Upper lobe of left lung (tissue), 6 donors: ENCODE results near the gene SLC35F3. TPM values are rescaled to one million over a fixed set of nuclear protein-coding genes. Genes with fewer than 3 reads are reported as not detected.

Source experiments
- ATAC-seq, 2 donors: fragments of 200-7000 bp; cut with Tn5 transposase; one replicate each; pipeline ENCODE4 v1.9.1; 2022; ENCODE audit warnings: mild to moderate bottlenecking in 2 of 2, moderate library complexity in 2 of 2; ENCODE audit not compliant: low FRiP score in 2 of 2
- DNase-seq, 2 donors: peaks; one replicate each; pipeline ENCODE4 v3.0.0-alpha.2; 2019 to 2020
- H3K27ac ChIP-seq, 4 donors: fragments of 200-600 bp; sonication (generic); one replicate each; pipeline ENCODE4 v1.5.1; 2016 to 2019
- H3K27me3 ChIP-seq, 4 donors: fragments of 200-600 bp; sonication (generic); one replicate each; pipeline ENCODE4 v1.5.1; 2017 to 2019
- H3K36me3 ChIP-seq, 4 donors: fragments of 200-600 bp; sonication (generic); one replicate each; pipeline ENCODE4 v1.5.1; 2016 to 2019
- H3K4me1 ChIP-seq, 4 donors: fragments of 200-600 bp; sonication (generic); one replicate each; pipeline ENCODE4 v1.5.1; 2018 to 2019
- H3K4me3 ChIP-seq, 4 donors: fragments of 200-600 bp; sonication (generic); one replicate each; pipeline ENCODE4 v1.5.1; 2017 to 2019; ENCODE audit warnings: mild to moderate bottlenecking in 2 of 4, moderate library complexity in 1 of 4
- H3K9me3 ChIP-seq, 4 donors: fragments of 200-600 bp; sonication (generic); one replicate each; pipeline ENCODE4 v1.5.1; 2018 to 2019
- CTCF ChIP-seq, 6 experiments: fragments of 450-650 bp in 4 of 6; fragments of 200-600 bp in 2 of 6; sonication (generic) in 2 of 6; IDR thresholded peaks; one replicate each; pipeline ENCODE4 v1.5.1; 2016 to 2019; ENCODE audit warnings: antibody characterized with exemption in 6 of 6
- EP300 ChIP-seq, 4 donors: sonication (generic); formaldehyde crosslinking; IDR thresholded peaks; one replicate each; pipeline ENCODE4 v1.5.1; 2017; ENCODE audit warnings: antibody characterized with exemption in 4 of 4, control low read depth in 2 of 4
- POLR2A ChIP-seq, 4 donors: fragments of 450-650 bp; IDR thresholded peaks; one replicate each; pipeline ENCODE4 v1.5.1; 2016 to 2017; ENCODE audit warnings: antibody characterized with exemption in 4 of 4, mild to moderate bottlenecking in 2 of 4
- POLR2AphosphoS5 ChIP-seq, 2 donors: sonication (generic); formaldehyde crosslinking; IDR thresholded peaks; one replicate each; pipeline ENCODE4 v1.5.1; 2017; ENCODE audit warnings: antibody characterized with exemption in 2 of 2
- WGBS, 2 donors: methylation state at CpG; one replicate each; pipeline ENCODE4 v1.1.5; 2017 to 2018; 5-methylcytosine and 5-hydroxymethylcytosine counted together
- total RNA-seq, 6 donors: library from RNA; depleted of rRNA in 4 of 6; stranded (reverse); fragments of >200 nt in 4 of 6; gene quantifications; one replicate each; pipeline versions ENCODE4 v1.1.0 to v1.2.1, GENCODE V29; 2016 to 2021
- donor health status: DM: no; HTN: no; CAD: no; lungs with moderate emphysema.
- donor health status: DM: no; HTN: yes; CAD: no; lungs with severe emphysema.

Gene SLC35F3
- total RNA-seq, 6 donors from 2014 or later = 0.30 to 1.7 (median 0.40) TPM; not detected in 1

- Histone ChIP-seq H3K9me3 (no peaks in the 10 kb centered on the region), H3K4me3 (no peak overlapping the region), H3K27me3 (peaks cover 0 to 4% (median 0%) of the 10 kb centered on the region in 4 donors), H3K27ac (no peak overlapping the region), H3K4me1 (peaks cover 0 to 15% (median 12%) of the 10 kb centered on the region in 4 donors), H3K36me3 (no peaks in the 10 kb centered on the region)
- 48 to 50% methylated on average over 1 of the region's 1 CpG for WGBS, 2 donors
- no peak for ATAC-seq
- no peak for TF ChIP-seq POLR2AphosphoS5 (IDR thresholded peaks at IDR 0.05)
- no peak for TF ChIP-seq CTCF (IDR thresholded peaks at IDR 0.05)
- TF ChIP-seq EP300 (IDR thresholded peaks at IDR 0.05) = no peak
- TF ChIP-seq POLR2A (IDR thresholded peaks at IDR 0.05) = no peak
- no peak for DNase-seq
Observed at GRCh38 chr1:234310460-234310817, 406.0 kb downstream of the SLC35F3 start.

- DNase-seq = no peak
- H3K27ac ChIP-seq = no peak overlapping the region
- ATAC-seq = no peak
- H3K4me3 ChIP-seq = no peak overlapping the region
- H3K9me3 ChIP-seq = no peaks in the 10 kb centered on the region
- H3K4me1 ChIP-seq = peaks cover 0 to 15% (median 12%) of the 10 kb centered on the region in 4 donors
- no peak for TF ChIP-seq CTCF (IDR thresholded peaks at IDR 0.05)
- TF ChIP-seq EP300 (IDR thresholded peaks at IDR 0.05) = no peak
- TF ChIP-seq POLR2AphosphoS5 (IDR thresholded peaks at IDR 0.05) = no peak
- no peak for TF ChIP-seq POLR2A (IDR thresholded peaks at IDR 0.05)
- peaks cover 0 to 4% (median 0%) of the 10 kb centered on the region in 4 donors for H3K27me3 ChIP-seq
- 89 to 93% methylated on average over 7 of the region's 7 CpGs for WGBS, 2 donors
- no peaks in the 10 kb centered on the region for H3K36me3 ChIP-seq
Observed at GRCh38 chr1:234311414-234311813, 406.9 kb downstream of the SLC35F3 start.

DNA sequence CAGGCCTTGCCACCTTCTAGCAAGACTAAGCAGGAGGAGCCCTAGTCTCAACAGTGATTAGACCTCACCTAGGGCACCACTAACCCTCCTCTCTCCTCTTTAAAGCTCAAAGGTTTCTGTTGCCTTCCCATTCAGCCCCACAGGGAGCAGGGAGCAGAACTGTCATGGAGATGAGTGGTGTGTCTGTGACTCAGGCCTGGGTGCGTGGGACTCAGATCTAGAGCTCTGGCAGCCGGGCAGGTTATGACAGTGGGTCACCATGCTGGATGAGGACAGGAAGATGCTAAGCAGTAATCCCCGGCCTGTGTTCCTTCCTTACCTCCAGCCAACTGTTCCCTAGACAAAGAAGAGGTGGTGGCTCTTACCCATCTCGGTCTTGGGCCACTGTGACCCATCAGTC lies 408.7 kb downstream of the SLC35F3 start:
- WGBS, 2 donors = 94 to 100% methylated on average over 4 of the region's 4 CpGs

DNA sequence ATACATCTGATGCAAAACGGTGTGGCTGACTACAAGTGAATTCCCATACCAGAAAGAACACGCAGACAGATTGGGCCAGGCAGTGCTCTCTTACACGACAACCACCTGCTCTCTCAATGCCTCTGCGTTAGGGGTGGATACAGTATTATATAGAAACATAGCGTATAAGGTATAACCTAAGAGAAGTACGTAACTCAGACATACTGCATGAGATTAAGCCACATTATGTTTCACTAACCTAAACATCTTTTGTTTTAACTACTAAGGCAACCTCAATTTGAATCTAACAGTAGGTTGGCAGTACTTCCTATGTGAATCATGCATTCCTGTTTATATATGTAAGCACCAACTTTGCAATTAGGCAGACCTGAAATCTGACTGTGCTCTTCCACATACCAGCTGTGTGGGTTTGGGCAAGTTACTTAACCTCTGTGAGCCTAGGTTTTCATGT lies 410.6 kb downstream of the SLC35F3 start:
- Histone ChIP-seq H3K4me1 (peaks cover 0 to 8% (median 2%) of the 10 kb centered on the region in 4 donors), H3K27ac (peak overlapping the region in 2 of 4 donors; percentile 3 to 39), H3K4me3 (no peak overlapping the region), H3K9me3 (no peaks in the 10 kb centered on the region), H3K36me3 (no peaks in the 10 kb centered on the region), H3K27me3 (no peaks in the 10 kb centered on the region)
- ATAC-seq = no peak
- DNase-seq = no peak
- no peak for TF ChIP-seq EP300 (IDR thresholded peaks at IDR 0.05)
- no peak for TF ChIP-seq CTCF (IDR thresholded peaks at IDR 0.05)
- no peak for TF ChIP-seq POLR2AphosphoS5 (IDR thresholded peaks at IDR 0.05)
- TF ChIP-seq POLR2A (IDR thresholded peaks at IDR 0.05) = no peak
- 41 to 62% methylated on average over 6 of the region's 6 CpGs for WGBS, 2 donors

More for the DNA sequence above, 408.7 kb downstream of the SLC35F3 start:
- no peaks in the 10 kb centered on the region for H3K36me3 ChIP-seq
- H3K9me3 ChIP-seq = no peaks in the 10 kb centered on the region
- no peak overlapping the region for H3K27ac ChIP-seq
- no peak overlapping the region for H3K4me3 ChIP-seq
- TF ChIP-seq CTCF (IDR thresholded peaks at IDR 0.05) = no peak
- peaks cover 0 to 4% (median 0%) of the 10 kb centered on the region in 4 donors for H3K27me3 ChIP-seq
- peaks cover 0 to 15% (median 12%) of the 10 kb centered on the region in 4 donors for H3K4me1 ChIP-seq
- ATAC-seq (no peak), DNase-seq (no peak)

GRCh38 chr1:234315588-234315987 lies 411.1 kb downstream of the SLC35F3 start:
- Histone ChIP-seq H3K36me3 (no peaks in the 10 kb centered on the region), H3K27ac (peak overlapping the region in 1 of 4 donors; percentile 39), H3K27me3 (no peaks in the 10 kb centered on the region), H3K9me3 (no peaks in the 10 kb centered on the region), H3K4me1 (peaks cover 0 to 6% (median 0%) of the 10 kb centered on the region in 4 donors), H3K4me3 (no peak overlapping the region)
- DNase-seq = no peak
- TF ChIP-seq POLR2AphosphoS5 (IDR thresholded peaks at IDR 0.05) = no peak
- TF ChIP-seq EP300 (IDR thresholded peaks at IDR 0.05) = no peak
- no peak for TF ChIP-seq POLR2A (IDR thresholded peaks at IDR 0.05)
- no peak for TF ChIP-seq CTCF (IDR thresholded peaks at IDR 0.05)
- WGBS, 2 donors = 75 to 83% methylated on average over 3 of the region's 3 CpGs
- no peak for ATAC-seq
